HFFc6 (cell line): ENCODE data around the gene NDST4. TPM values are rescaled to one million over a fixed set of nuclear protein-coding genes. Genes with fewer than 3 reads are reported as not detected.

ENCODE experiments used
- DNase-seq: peaks from one replicate; pipeline ENCODE4 v3.0.0-alpha.2; 2018
- H3K27ac Mint-ChIP-seq: 2 replicates; pipeline ENCODE4 v1.8.0; 2020; ENCODE audit warnings: mild to moderate bottlenecking, mixed read lengths
- H3K27me3 Mint-ChIP-seq: 2 replicates; pipeline ENCODE4 v1.8.0; 2021; ENCODE audit warnings: mild to moderate bottlenecking, moderate library complexity, mixed read lengths; ENCODE audit not compliant: insufficient read depth
- H3K36me3 Mint-ChIP-seq: 2 replicates; pipeline ENCODE4 v1.8.0; 2021; ENCODE audit warnings: low read depth, mixed read lengths
- H3K4me1 Mint-ChIP-seq: 2 replicates; pipeline ENCODE4 v1.8.0; 2020; ENCODE audit warnings: low read depth, mixed read lengths
- H3K4me3 Mint-ChIP-seq: 2 replicates; pipeline ENCODE4 v1.8.0; 2020; ENCODE audit warnings: mild to moderate bottlenecking, moderate library complexity, mixed read lengths
- H3K9me3 Mint-ChIP-seq: 2 replicates; pipeline ENCODE4 v1.8.0; 2020; ENCODE audit warnings: mild to moderate bottlenecking, mixed read lengths
- total RNA-seq, 6 experiments: library from RNA; stranded (reverse); fragmentation: NEBNext Ultra II Directional; extraction: Animal tissue kit (Norgen Biotek cat#: 25700); gene quantifications; 2 replicates in 1 of 6; 3 replicates in 5 of 6; pipeline ENCODE4 v1.2.3, GENCODE V29; 2021
- TF ChIP-seq, protein P1 (sequence below): fragments of 200-600 bp; sonication (generic); IDR thresholded peaks from 2 replicates; pipeline ENCODE4 v1.5.0; 2021; ENCODE audit warnings: antibody characterized with exemption, mild to moderate bottlenecking

Gene NDST4
- total RNA-seq, 6 experiments from 2014 or later = not detected

DNA sequence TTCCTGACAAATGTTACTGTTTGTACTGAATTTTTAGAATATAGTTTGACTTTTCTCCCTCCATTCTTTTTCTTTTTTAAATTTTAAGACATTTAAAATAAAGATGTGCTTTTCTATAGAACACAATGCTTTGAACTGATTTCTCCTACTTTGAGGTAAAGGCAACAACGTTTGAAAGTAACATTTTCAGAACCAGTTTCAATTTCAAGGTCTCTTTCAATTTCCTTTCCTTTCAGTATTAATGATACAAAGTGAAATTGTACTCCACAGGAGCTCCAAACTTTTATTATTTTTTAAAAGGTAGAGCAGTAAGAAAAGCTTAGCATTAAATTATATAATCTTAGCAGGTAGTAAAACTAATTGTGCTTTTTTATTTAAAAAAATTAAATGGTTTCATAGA is 54.9 kb downstream of the NDST4 start:
- no peak overlapping the region for H3K4me3 Mint-ChIP-seq
- no peaks in the 10 kb centered on the region for H3K36me3 Mint-ChIP-seq
- H3K4me1 Mint-ChIP-seq = no peaks in the 10 kb centered on the region
- TF ChIP-seq, protein P1, sequence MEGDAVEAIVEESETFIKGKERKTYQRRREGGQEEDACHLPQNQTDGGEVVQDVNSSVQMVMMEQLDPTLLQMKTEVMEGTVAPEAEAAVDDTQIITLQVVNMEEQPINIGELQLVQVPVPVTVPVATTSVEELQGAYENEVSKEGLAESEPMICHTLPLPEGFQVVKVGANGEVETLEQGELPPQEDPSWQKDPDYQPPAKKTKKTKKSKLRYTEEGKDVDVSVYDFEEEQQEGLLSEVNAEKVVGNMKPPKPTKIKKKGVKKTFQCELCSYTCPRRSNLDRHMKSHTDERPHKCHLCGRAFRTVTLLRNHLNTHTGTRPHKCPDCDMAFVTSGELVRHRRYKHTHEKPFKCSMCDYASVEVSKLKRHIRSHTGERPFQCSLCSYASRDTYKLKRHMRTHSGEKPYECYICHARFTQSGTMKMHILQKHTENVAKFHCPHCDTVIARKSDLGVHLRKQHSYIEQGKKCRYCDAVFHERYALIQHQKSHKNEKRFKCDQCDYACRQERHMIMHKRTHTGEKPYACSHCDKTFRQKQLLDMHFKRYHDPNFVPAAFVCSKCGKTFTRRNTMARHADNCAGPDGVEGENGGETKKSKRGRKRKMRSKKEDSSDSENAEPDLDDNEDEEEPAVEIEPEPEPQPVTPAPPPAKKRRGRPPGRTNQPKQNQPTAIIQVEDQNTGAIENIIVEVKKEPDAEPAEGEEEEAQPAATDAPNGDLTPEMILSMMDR = no peak
- peaks cover 20% of the 10 kb centered on the region for H3K9me3 Mint-ChIP-seq
- H3K27ac Mint-ChIP-seq = no peak overlapping the region
- H3K27me3 Mint-ChIP-seq = no peaks in the 10 kb centered on the region; the same call in 1 of the 2 replicates
- DNase-seq = no peak

DNA sequence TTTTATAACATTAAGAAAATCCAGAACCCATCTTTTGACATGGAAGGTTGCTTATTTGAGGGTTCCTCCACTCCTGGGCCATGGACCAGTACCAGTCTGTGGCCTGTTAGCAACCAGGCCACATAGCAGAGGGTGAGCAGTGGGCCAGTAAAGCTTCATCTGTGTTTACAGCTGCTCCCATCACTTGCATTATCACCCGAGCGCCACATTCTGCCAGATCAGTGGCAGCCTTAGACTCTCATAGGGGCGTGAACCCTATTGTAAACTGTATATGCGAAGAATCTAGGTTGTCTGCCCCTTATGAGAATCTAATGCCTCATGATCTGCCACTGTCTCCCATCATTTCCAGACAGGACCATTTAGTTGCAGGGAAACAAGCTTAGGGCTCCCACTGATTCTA is 58.6 kb downstream of the NDST4 start:
- no peak for DNase-seq
- Mint-ChIP-seq H3K4me1 (no peaks in the 10 kb centered on the region), H3K27ac (no peak overlapping the region), H3K4me3 (no peak overlapping the region), H3K9me3 (peaks cover 22% of the 10 kb centered on the region), H3K27me3 (no peaks in the 10 kb centered on the region; the same call in 1 of the 2 replicates), H3K36me3 (no peaks in the 10 kb centered on the region)
- TF ChIP-seq, protein P1 = no peak

GRCh38 chr4:115053313-115053712 is 60.1 kb downstream of the NDST4 start:
- TF ChIP-seq, protein P1 = no peak
- Mint-ChIP-seq H3K9me3 (peaks cover 26% of the 10 kb centered on the region), H3K27ac (no peak overlapping the region), H3K36me3 (no peaks in the 10 kb centered on the region), H3K4me3 (no peak overlapping the region), H3K27me3 (no peaks in the 10 kb centered on the region; the same call in 1 of the 2 replicates), H3K4me1 (no peaks in the 10 kb centered on the region)
- no peak for DNase-seq

DNA sequence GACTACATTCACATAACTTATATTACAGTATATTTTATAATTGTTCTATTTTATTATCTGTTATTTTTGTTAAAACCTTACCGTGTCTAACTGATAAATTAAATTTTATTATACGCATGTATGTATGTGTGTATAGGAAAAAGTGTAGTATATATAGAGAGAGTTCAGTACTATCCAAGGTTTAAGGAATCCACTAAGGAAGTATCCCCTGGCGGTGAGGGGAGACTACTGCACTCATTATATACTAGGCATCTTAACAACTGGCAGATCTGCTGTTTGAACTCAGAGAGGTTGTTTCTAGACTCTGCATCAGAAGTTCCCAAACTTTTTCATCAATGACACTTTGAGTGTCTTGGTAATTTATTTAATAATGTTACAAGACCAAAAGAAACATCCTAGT is 70.9 kb downstream of the NDST4 start:
- Mint-ChIP-seq H3K9me3 (peaks cover 15% of the 10 kb centered on the region), H3K27me3 (no peaks in the 10 kb centered on the region), H3K27ac (no peak overlapping the region), H3K4me1 (no peaks in the 10 kb centered on the region), H3K36me3 (no peaks in the 10 kb centered on the region), H3K4me3 (no peak overlapping the region)
- DNase-seq = no peak
- TF ChIP-seq, protein P1 = 0 out of 2 replicates have a peak, but pooled peaks have one; percentile 19

GRCh38 chr4:115030281-115030680 is 83.1 kb downstream of the NDST4 start:
- H3K27ac Mint-ChIP-seq = no peak overlapping the region
- DNase-seq = no peak
- TF ChIP-seq, protein P1 = no peak

More at GRCh38 chr4:115030281-115030680, 83.1 kb downstream of the NDST4 start:
- peaks cover 45% of the 10 kb centered on the region for H3K9me3 Mint-ChIP-seq
- no peak overlapping the region for H3K4me3 Mint-ChIP-seq
- no peaks in the 10 kb centered on the region for H3K27me3 Mint-ChIP-seq
- H3K4me1 Mint-ChIP-seq = no peaks in the 10 kb centered on the region
- H3K36me3 Mint-ChIP-seq = no peaks in the 10 kb centered on the region
